NCI-H2227 (cell line): Measurements from ENCODE around the gene AP3S1.
"Not testable (repeated sequence)": the region's sequence is repeated elsewhere in the genome, so short reads cannot be mapped to it uniquely, and the experiment has no call there.

Experiments used
- DNase-seq: peaks from one replicate; lab custom pipeline; 2025; ENCODE audit not compliant: unreplicated experiment; lab: John Stamatoyannopoulos, UW

AP3S1 gene

DNA sequence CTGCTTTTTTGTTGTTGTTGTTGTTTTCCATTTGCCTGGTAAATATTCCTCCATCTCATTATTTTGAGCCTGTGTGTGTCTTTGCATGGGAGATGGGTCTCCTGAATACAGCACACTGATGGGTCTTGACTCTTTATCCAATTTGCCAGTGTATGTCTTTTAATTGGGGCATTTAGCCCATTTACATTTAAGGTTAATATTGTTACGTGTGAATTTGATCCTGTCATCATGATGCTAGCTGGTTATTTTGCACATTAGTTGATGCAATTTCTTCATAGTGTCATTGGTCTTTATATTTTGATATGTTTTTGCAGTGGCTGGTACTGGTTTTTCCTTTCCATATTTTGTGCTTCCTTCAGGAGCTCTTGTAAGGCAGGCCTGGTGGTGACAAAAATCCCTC is 16.8 kb upstream of the AP3S1 start:
- not testable (repeated sequence) for DNase-seq

- DNase-seq, result no peak
Observed at GRCh38 chr5:115825948-115826347, 15.8 kb upstream of the AP3S1 start.

- no peak for DNase-seq
Observed at GRCh38 chr5:115829913-115830312, 11.8 kb upstream of the AP3S1 start.

- peak; percentile 45 for DNase-seq
Observed at GRCh38 chr5:115831163-115831768, 10.5 kb upstream of the AP3S1 start.

- DNase-seq, result no peak
Observed at GRCh38 chr5:115835481-115835880, 6.3 kb upstream of the AP3S1 start.

DNA sequence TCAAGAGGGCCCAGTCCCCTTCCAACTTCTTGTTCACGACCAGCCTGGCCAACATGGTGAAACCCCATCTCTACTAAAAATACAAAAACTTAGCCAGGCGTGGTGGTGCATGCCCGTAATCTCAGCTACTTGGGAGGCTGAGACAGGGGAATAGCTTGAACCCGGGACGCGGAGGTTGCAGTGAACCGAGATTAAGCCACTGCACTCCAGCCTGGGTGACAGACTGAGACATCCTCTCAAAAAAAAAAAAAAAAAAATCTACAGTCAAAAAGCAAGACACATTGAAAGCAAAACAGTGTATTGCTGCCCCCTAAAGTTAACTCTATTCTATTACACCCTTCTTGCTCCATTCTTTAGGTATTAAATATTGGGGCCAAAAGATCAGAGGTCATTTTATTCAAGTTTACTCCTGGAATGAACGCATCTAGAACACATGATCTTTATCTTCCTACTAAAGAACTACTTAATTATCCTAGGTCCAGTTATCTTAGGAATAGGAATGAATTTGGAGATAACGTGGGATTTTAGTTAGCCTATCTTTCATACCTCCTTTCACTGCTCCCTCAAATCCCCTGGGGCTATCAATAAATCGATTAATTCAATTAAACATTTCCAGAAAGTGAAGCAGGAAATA is 2.7 kb upstream of the AP3S1 start:
- DNase-seq, result peak; percentile 41

GRCh38 chr5:115840873-115841272 is 862 bp upstream of the AP3S1 start:
- no peak for DNase-seq

DNA sequence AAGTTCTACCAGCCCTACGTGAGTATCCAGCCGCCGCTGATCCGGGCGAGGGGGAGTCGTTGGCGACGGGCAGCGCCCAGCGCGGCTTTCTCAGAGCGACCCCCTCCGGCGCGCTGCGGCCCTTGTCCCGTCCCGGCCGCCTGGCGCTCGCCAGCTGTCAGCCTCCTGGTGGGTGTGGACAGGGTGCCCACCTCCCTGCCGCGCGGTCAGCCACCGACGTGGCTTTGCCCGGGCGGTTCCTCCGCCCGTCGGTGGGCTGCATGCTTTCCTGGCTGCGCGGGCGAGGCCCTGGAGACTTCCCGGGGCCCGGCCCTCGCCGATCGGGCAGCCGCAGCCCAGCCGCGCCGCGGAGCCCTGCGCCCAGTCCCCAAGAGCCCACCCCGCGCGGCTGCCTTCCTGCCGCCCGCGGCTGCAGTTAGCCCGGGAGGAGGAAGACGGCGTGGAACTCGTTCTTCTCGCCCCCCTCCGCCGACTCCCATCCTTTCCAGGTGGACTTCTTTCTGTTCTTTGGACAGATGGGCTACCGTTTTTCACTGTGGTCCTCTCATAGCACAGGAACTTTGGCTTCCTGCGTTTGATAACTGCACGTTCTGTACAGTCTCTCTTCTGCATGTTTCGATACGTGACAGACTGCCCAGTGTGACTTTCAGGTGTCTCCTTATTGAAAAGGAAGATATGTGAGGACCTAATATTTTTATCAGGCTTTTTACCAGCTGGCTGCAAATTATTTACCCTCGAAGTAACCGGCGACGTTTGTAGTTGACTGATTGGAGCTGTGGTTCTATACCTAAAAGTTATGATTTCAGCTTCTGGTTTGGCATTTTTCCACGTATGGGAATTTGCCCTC is 577 bp downstream of the AP3S1 start:
- peak; percentile 65 for DNase-seq

GRCh38 chr5:115842952-115843351 is 1.2 kb downstream of the AP3S1 start:
- no peak for DNase-seq

- no peak for DNase-seq
Observed at GRCh38 chr5:115843444-115844130, 1.9 kb downstream of the AP3S1 start.

GRCh38 chr5:115844321-115844817 is 2.6 kb downstream of the AP3S1 start:
- no peak for DNase-seq

- DNase-seq, result no peak
Observed at GRCh38 chr5:115847290-115847689, 5.6 kb downstream of the AP3S1 start.

GRCh38 chr5:115849258-115849798 is 7.6 kb downstream of the AP3S1 start:
- no peak for DNase-seq

GRCh38 chr5:115850744-115851416 is 9.1 kb downstream of the AP3S1 start:
- DNase-seq, result no peak

GRCh38 chr5:115854139-115854538 is 12.4 kb downstream of the AP3S1 start:
- DNase-seq, result no peak

- DNase-seq, result no peak
Observed at GRCh38 chr5:115855959-115856358, 14.2 kb downstream of the AP3S1 start.

DNA sequence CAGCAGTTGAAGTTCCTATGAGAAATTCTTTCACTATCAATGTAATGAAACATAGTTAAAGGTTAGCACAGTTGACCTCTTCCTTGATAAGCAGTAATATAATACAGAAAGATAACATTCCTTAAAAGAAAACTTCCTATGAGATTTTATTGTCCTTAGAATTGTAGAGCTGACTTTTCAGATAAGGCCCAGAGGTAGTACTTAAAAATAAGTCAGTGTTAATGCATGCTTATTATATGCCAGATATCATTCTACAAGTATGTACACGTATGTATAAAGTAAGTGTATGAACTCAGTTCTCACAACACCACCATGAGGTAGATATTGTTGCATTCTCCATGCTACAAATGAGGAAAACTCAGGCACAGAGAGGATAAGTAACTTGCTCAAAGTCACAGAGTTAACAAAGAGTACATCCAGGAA is 15.3 kb downstream of the AP3S1 start:
- DNase-seq, result no peak

- DNase-seq, result peak; percentile 24
Observed at GRCh38 chr5:115857626-115858349, 16.1 kb downstream of the AP3S1 start.

- no peak for DNase-seq
Observed at GRCh38 chr5:115858396-115858795, 16.7 kb downstream of the AP3S1 start.

DNA sequence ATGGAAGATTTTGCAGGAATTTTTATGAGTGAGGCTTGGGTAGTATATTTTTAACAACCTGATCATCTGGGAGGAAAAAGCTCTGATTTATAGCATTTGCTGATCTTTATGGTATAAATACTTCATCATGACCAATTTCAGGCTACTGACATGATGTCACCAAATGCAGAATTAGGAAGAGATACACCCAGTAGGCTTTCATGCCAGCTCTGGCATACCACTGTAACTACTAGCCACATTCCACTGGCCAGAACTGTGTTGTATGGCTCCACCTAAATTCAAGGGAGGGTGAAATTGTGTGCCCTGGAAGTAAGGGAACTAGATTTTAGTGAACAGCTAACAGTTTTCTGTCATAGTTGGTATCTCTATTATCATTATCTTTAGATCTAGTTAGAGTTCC is 17.6 kb downstream of the AP3S1 start:
- DNase-seq, result no peak
